Activated naive CD8-positive, alpha-beta T cell treated with anti-CD3 and anti-CD28 coated beads, Interleukin-2, amount 10 ng/mL, durations not matched to agents 7 days and 5 days (primary cell): ENCODE results near the gene RANBP6. TPM values are rescaled to one million over a fixed set of nuclear protein-coding genes. Genes with fewer than 3 reads are reported as not detected.

Experiments
- ATAC-seq: fragments of 150-1000 bp; cut with Tn5 transposase; one replicate; pipeline ENCODE4 v1.10.0; 2021; ENCODE audit warnings: low read depth, moderate library complexity
- POLR2A ChIA-PET: fragments of 350-600 bp; sonication (Branson Sonifier 250); formaldehyde crosslinking; loops from one replicate; lab custom pipeline; 2021; ENCODE audit warnings: antibody characterized with exemption; lab: Charles Lee
- DNase-seq: peaks from one replicate; pipeline ENCODE4 v3.0.0; 2021
- H3K27ac Mint-ChIP-seq: one replicate; pipeline ENCODE4 v1.8.0; 2022; ENCODE audit warnings: mild to moderate bottlenecking, mixed read lengths
- H3K27me3 Mint-ChIP-seq: one replicate; pipeline ENCODE4 v1.8.0; 2022; ENCODE audit warnings: mild to moderate bottlenecking, moderate library complexity, mixed read lengths
- H3K36me3 Mint-ChIP-seq: one replicate; pipeline ENCODE4 v1.8.0; 2021; ENCODE audit warnings: mild to moderate bottlenecking, mixed read lengths
- H3K4me1 Mint-ChIP-seq: one replicate; pipeline ENCODE4 v1.8.0; 2021; ENCODE audit warnings: mixed read lengths
- H3K4me3 Mint-ChIP-seq: one replicate; pipeline ENCODE4 v1.8.0; 2022; ENCODE audit warnings: mild to moderate bottlenecking, moderate library complexity, mixed read lengths
- H3K9me3 Mint-ChIP-seq: one replicate; pipeline ENCODE4 v1.8.0; 2021; ENCODE audit warnings: mixed read lengths
- microRNA-seq: library from miRNA; unstranded; fragments of <30 nt; microRNA quantifications from one replicate; pipeline ENCODE4 v1.2.0, GENCODE V29; 2022
- total RNA-seq, 2 experiments: library from RNA; stranded (reverse); gene quantifications; one replicate each; pipeline ENCODE4 v1.2.3, GENCODE V29; 2021

RANBP6 gene
- total RNA-seq, 2 experiments from 2014 or later, result 25.2 to 27.7 TPM

DNA sequence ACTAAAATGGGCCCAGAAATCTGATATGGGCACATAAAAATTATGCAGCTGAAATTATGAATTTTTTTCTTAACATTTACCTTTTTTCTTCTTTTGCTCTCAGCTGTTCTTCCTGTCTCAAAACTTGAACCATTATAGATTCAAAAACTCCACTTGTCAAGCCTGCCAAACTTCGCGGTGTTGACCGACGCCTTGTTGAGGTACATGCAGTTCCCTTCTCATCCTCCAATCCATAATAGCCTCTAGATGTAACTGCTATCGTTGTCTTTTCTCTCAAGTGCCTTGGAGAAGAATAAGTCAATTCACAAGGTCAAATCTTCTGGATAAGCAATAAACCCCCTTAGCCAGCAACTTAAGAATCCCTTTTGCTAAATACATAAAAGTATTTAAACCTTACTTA is 27.2 kb downstream of the RANBP6 start:
- DNase-seq (no peak), ATAC-seq (no peak)
- no peaks in the 10 kb centered on the region for H3K27me3 Mint-ChIP-seq
- H3K9me3 Mint-ChIP-seq, result no peaks in the 10 kb centered on the region
- peaks cover 3% of the 10 kb centered on the region for H3K4me1 Mint-ChIP-seq
- peaks cover 16% of the 10 kb centered on the region for H3K36me3 Mint-ChIP-seq
- POLR2A ChIA-PET, result no interaction called here
- H3K4me3 Mint-ChIP-seq, result no peak overlapping the region
- no peak overlapping the region for H3K27ac Mint-ChIP-seq

GRCh38 chr9:5983042-5983441 is 32.4 kb downstream of the RANBP6 start:
- H3K4me1 Mint-ChIP-seq, result peaks cover 6% of the 10 kb centered on the region
- no peaks in the 10 kb centered on the region for H3K27me3 Mint-ChIP-seq
- no peak overlapping the region for H3K4me3 Mint-ChIP-seq
- POLR2A ChIA-PET, result no interaction called here
- peaks cover 12% of the 10 kb centered on the region for H3K36me3 Mint-ChIP-seq
- H3K9me3 Mint-ChIP-seq, result no peaks in the 10 kb centered on the region
- no peak overlapping the region for H3K27ac Mint-ChIP-seq
- DNase-seq, result no peak
- ATAC-seq, result no peak

DNA sequence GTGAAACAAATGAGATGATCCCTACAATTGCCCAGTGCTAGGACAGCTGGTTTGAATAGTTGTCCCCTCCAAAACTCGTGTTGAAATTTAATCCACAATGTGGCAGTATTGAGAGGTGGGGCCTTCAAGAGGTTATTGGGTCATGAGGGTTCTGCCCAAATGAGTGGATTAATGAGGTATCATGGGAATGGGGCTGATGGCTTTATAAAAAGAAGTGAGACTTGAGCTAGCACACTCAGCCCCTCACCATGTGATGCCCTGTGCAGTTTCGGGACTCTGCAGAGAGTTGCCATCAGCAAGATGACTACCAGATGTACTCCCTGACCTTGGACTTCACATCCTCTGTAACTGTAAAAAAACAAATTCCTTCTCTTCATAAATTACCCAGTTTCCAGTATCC is 33.1 kb downstream of the RANBP6 start:
- Mint-ChIP-seq H3K9me3 (no peaks in the 10 kb centered on the region), H3K27ac (no peak overlapping the region), H3K4me1 (peaks cover 6% of the 10 kb centered on the region), H3K4me3 (no peak overlapping the region), H3K36me3 (peaks cover 12% of the 10 kb centered on the region), H3K27me3 (no peaks in the 10 kb centered on the region)
- ATAC-seq (no peak), DNase-seq (no peak)
- POLR2A ChIA-PET, result no interaction called here

DNA sequence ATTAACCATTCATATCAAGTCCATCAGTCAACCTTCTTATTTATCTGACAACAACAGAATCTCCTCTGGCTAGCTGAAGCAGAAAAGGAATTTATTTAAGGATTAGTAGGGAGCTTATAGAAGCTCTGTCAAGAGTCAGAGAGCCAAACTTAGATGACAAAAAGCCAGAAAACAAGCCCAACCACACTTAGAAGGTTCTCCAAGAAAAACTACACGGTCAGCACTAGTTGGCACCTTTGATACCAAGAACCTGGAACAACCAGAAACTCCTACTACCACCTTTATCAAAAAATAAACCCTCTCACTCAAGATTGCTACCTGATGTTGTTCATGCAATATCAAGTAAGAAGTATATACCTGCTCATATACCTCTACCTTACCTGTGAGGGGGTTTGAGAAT is 36.9 kb downstream of the RANBP6 start:
- H3K4me1 Mint-ChIP-seq, result peaks cover 11% of the 10 kb centered on the region
- no peak overlapping the region for H3K27ac Mint-ChIP-seq
- peaks cover 23% of the 10 kb centered on the region for H3K36me3 Mint-ChIP-seq
- no peak for ATAC-seq
- H3K27me3 Mint-ChIP-seq, result no peaks in the 10 kb centered on the region
- H3K9me3 Mint-ChIP-seq, result no peaks in the 10 kb centered on the region
- POLR2A ChIA-PET, result interaction anchor here (1.1 kb wide), 1 partner anchor 29 kb away, joined by 3 read pairs; a partner anchor contains a TSS
- H3K4me3 Mint-ChIP-seq, result no peak overlapping the region
- DNase-seq, result no peak

DNA sequence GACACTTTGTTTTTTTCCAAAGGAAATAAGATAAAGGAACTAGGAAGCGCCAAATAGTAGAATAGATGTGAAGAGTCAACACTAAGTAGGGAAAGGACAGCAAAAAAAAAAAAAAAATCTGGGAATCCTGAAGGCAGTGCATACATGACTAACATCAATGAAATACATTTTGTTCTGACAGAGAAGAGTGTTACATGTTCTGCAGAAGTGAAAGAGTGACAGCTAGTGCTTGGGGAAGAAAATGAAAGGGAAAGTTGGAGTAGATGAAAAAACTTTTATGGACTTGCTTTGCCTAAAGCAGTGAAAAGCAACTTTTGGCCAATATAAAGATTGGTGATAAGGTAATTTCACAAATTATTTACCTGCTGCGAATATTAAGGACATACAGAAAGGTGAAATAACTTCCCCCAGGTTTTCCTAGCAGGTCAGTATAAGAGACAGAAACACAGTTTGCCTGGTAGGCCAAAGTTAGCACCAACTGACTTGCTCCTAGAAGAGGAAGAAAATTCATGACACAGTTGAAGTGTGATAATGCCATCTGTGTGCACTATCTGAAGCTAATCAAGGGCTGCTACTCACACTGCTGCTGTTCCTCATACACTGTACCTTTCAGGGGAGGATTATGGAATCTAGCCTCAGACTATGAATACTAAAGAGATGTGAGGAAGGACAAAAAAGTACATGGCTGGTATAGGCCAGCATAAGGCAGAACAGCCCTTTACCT is 38.6 kb downstream of the RANBP6 start:
- peaks cover 14% of the 10 kb centered on the region for H3K4me1 Mint-ChIP-seq
- peaks cover 26% of the 10 kb centered on the region for H3K36me3 Mint-ChIP-seq
- peak; percentile 33 for ATAC-seq

GRCh38 chr9:5971740-5972139 is 43.7 kb downstream of the RANBP6 start:
- ATAC-seq (no peak), DNase-seq (no peak)
- Mint-ChIP-seq H3K4me3 (no peak overlapping the region), H3K27me3 (no peaks in the 10 kb centered on the region), H3K36me3 (peaks cover 42% of the 10 kb centered on the region), H3K9me3 (no peaks in the 10 kb centered on the region), H3K27ac (no peak overlapping the region), H3K4me1 (peaks cover 6% of the 10 kb centered on the region)
- POLR2A ChIA-PET, result no interaction called here

More for the DNA sequence above, 38.6 kb downstream of the RANBP6 start:
- DNase-seq, result no peak
- Mint-ChIP-seq H3K27ac (peak overlapping the region; percentile 68), H3K9me3 (no peaks in the 10 kb centered on the region), H3K27me3 (no peaks in the 10 kb centered on the region), H3K4me3 (peak overlapping the region; percentile 38)
- POLR2A ChIA-PET, result interaction anchor here (0.7 kb wide), 1 partner anchor 537 kb away, joined by 3 read pairs; no protein-coding TSS in a partner anchor

Small RNA genes within 50 kb of the gene (microRNA-seq; reads per million reads assigned to microRNA genes)
- not detected for gene MIR4665

Other genes with a start within 250 kb of the RANBP6 start
- 10 to 100 TPM; 26.5 to 27.7 TPM for gene ERMP1, start 182.5 kb downstream of the RANBP6 start, total RNA-seq
- not detected for gene MLANA, start 124.7 kb downstream of the RANBP6 start, total RNA-seq
- not detected for gene IL33, start 200.2 kb upstream of the RANBP6 start, total RNA-seq